Measurements from ENCODE around the gene NR1D2. TPM values are rescaled to one million over a fixed set of nuclear protein-coding genes. Genes with fewer than 3 reads are reported as not detected.
"Not testable (repeated sequence)": the region's sequence is repeated elsewhere in the genome, so short reads cannot be mapped to it uniquely, and the experiment has no call there.

Gene NR1D2
- total and polyA plus RNA-seq, 2 experiments from 2014 or later: 6.6 to 20.7 TPM

DNA sequence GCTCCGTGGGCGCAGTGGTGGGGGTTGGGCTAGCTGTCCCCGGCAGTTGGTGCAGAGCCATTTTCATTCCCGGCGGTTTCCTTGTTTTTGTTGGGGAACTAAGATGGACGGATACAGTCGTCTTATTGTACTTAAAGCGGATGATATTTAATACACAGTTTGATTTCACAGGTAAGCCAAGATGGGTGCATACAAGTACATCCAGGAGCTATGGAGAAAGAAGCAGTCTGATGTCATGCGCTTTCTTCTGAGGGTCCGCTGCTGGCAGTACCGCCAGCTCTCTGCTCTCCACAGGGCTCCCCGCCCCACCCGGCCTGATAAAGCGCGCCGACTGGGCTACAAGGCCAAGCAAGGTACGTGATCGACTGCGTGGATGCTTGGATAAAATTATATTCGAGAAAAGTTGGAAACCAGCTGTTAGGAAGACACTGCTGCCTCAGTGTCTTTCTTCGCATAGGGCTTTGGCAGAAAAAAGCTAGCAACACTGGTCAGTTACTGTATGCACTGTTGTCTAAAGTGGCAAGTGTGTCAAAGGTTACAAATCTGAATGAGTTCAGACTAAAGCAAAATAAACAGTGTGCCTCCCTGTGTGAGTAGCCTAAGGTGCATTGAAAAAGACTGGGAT is 27.3 kb upstream of the NR1D2 start:
- peak overlapping the region; percentile 91 for H3K4me3 ChIP-seq
- Mint-ChIP-seq H3K36me3 (ENCODE audit: low read depth) (peaks cover 49% of the 10 kb centered on the region), H3K4me1 (peaks cover 28% of the 10 kb centered on the region), H3K4me3 (peak overlapping the region; percentile 100), H3K27me3 (ENCODE audit: insufficient read depth, low read depth, poor library complexity) (peaks cover 22% of the 10 kb centered on the region), H3K27ac (peak overlapping the region; percentile 100)
- H3K36me3 ChIP-seq (ENCODE audit: insufficient read depth): peaks cover 21% of the 10 kb centered on the region
- peaks cover 57% of the 10 kb centered on the region for H3K79me2 ChIP-seq (replicated peaks; ENCODE audit: insufficient read depth)
- DNase-seq (ENCODE audit: low spot score): peak; percentile 73
- H3K9me3 Mint-ChIP-seq; H2AFZ ChIP-seq; ATAC-seq; H3K9me2 ChIP-seq (ENCODE audit: insufficient read depth): not testable (repeated sequence)
- peaks cover 14% of the 10 kb centered on the region for H4K20me1 ChIP-seq (replicated peaks; ENCODE audit: insufficient read depth)
- H3F3A ChIP-seq (replicated peaks; ENCODE audit: low read depth): peaks cover 23% of the 10 kb centered on the region
- H3K27ac ChIP-seq (ENCODE audit: low read depth): peak overlapping the region; percentile 91
- H3K4me2 ChIP-seq: peak overlapping the region; percentile 96
- peaks cover 10% of the 10 kb centered on the region for H3K27me3 ChIP-seq (ENCODE audit: insufficient read depth)
- H3K4me1 ChIP-seq (ENCODE audit: insufficient read depth): peaks cover 21% of the 10 kb centered on the region

DNA sequence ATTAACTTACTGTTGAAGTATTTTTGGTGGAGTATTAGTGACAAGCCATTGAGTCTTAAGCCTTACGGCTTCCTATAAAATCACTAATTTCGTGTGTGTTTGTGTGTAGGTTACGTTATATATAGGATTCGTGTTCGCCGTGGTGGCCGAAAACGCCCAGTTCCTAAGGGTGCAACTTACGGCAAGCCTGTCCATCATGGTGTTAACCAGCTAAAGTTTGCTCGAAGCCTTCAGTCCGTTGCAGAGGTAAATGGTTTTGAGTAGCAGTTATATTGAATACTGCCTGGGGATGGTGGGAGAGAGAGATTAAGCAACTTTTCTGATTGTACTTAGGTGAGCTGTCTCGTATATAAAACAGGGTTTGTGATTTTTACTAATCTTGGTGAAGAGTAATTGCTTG is 26.8 kb upstream of the NR1D2 start:
- ATAC-seq: not testable (repeated sequence)
- H3K4me1 Mint-ChIP-seq: peaks cover 28% of the 10 kb centered on the region

DNA sequence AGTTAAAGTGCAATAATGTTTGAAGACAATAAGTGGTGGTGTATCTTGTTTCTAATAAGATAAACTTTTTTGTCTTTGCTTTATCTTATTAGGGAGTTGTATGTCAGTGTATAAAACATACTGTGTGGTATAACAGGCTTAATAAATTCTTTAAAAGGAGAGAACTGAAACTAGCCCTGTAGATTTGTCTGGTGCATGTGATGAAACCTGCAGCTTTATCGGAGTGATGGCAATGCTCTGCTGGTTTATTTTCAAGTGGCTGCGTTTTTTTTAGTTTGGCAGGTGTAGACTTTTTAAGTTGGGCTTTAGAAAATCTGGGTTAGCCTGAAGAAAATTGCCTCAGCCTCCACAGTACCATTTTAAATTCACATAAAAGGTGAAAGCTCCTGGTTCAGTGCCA is 25.5 kb upstream of the NR1D2 start:
- Mint-ChIP-seq H3K27ac (no peak overlapping the region), H3K9me3 (no peaks in the 10 kb centered on the region), H3K36me3 (ENCODE audit: low read depth) (peaks cover 49% of the 10 kb centered on the region), H3K4me1 (peaks cover 34% of the 10 kb centered on the region), H3K4me3 (peak overlapping the region; percentile 100), H3K27me3 (ENCODE audit: insufficient read depth, low read depth, poor library complexity) (peaks cover 26% of the 10 kb centered on the region)
- Histone ChIP-seq H3K36me3 (ENCODE audit: insufficient read depth) (peaks cover 21% of the 10 kb centered on the region), H3K4me1 (ENCODE audit: insufficient read depth) (peaks cover 21% of the 10 kb centered on the region), H3K4me3 (no peak overlapping the region), H3K27ac (ENCODE audit: low read depth) (0 out of 2 replicates have a peak overlapping the region, but pooled peaks have one; percentile 28), H4K20me1 (replicated peaks; ENCODE audit: insufficient read depth) (peaks cover 14% of the 10 kb centered on the region), H3K9me2 (ENCODE audit: insufficient read depth) (no peaks in the 10 kb centered on the region), H2AFZ (no peak overlapping the region), H3K27me3 (ENCODE audit: insufficient read depth) (peaks cover 10% of the 10 kb centered on the region), H3K4me2 (peak overlapping the region; percentile 6; the same call in 1 of the 2 replicates), H3K79me2 (replicated peaks; ENCODE audit: insufficient read depth) (peaks cover 39% of the 10 kb centered on the region), H3F3A (replicated peaks; ENCODE audit: low read depth) (peaks cover 23% of the 10 kb centered on the region)
- no peak for TF ChIP-seq ZNF114 (CRISPR knock-in tag; IDR thresholded peaks at IDR 0.05)
- DNase-seq (ENCODE audit: low spot score): no peak
- no peak for ATAC-seq

More for the DNA sequence above, 26.8 kb upstream of the NR1D2 start:
- Histone ChIP-seq H3K4me1 (ENCODE audit: insufficient read depth) (peaks cover 21% of the 10 kb centered on the region), H4K20me1 (replicated peaks; ENCODE audit: insufficient read depth) (peaks cover 14% of the 10 kb centered on the region), H3K36me3 (ENCODE audit: insufficient read depth) (peaks cover 21% of the 10 kb centered on the region), H3K4me3 (peak overlapping the region; percentile 91), H3K79me2 (replicated peaks; ENCODE audit: insufficient read depth) (peaks cover 52% of the 10 kb centered on the region), H3K27ac (ENCODE audit: low read depth) (peak overlapping the region; percentile 91), H3K4me2 (peak overlapping the region; percentile 96), H3K27me3 (ENCODE audit: insufficient read depth) (peaks cover 10% of the 10 kb centered on the region), H3F3A (replicated peaks; ENCODE audit: low read depth) (peaks cover 23% of the 10 kb centered on the region)
- Mint-ChIP-seq H3K27me3 (ENCODE audit: insufficient read depth, low read depth, poor library complexity) (peaks cover 26% of the 10 kb centered on the region), H3K4me3 (peak overlapping the region; percentile 100), H3K27ac (peak overlapping the region; percentile 100), H3K36me3 (ENCODE audit: low read depth) (peaks cover 49% of the 10 kb centered on the region)
- H3K9me2 ChIP-seq (ENCODE audit: insufficient read depth); DNase-seq (ENCODE audit: low spot score); H3K9me3 Mint-ChIP-seq; H2AFZ ChIP-seq: not testable (repeated sequence)

- Histone ChIP-seq H3K27ac (ENCODE audit: low read depth) (peak overlapping the region; percentile 28; the same call in 1 of the 2 replicates), H3F3A (replicated peaks; ENCODE audit: low read depth) (peaks cover 23% of the 10 kb centered on the region), H3K27me3 (ENCODE audit: insufficient read depth) (peaks cover 10% of the 10 kb centered on the region), H2AFZ (no peak overlapping the region), H3K4me3 (no peak overlapping the region), H3K79me2 (replicated peaks; ENCODE audit: insufficient read depth) (peaks cover 33% of the 10 kb centered on the region), H4K20me1 (replicated peaks; ENCODE audit: insufficient read depth) (peaks cover 14% of the 10 kb centered on the region), H3K4me2 (0 out of 2 replicates have a peak overlapping the region, but pooled peaks have one; percentile 6), H3K9me2 (ENCODE audit: insufficient read depth) (no peaks in the 10 kb centered on the region), H3K36me3 (ENCODE audit: insufficient read depth) (peaks cover 21% of the 10 kb centered on the region), H3K4me1 (ENCODE audit: insufficient read depth) (peaks cover 18% of the 10 kb centered on the region)
- no peak for ATAC-seq
- Mint-ChIP-seq H3K4me3 (peak overlapping the region; percentile 100), H3K27ac (peak overlapping the region; percentile 53; the same call in 1 of the 2 replicates), H3K4me1 (peaks cover 29% of the 10 kb centered on the region), H3K27me3 (ENCODE audit: insufficient read depth, low read depth, poor library complexity) (peaks cover 28% of the 10 kb centered on the region), H3K9me3 (no peaks in the 10 kb centered on the region), H3K36me3 (ENCODE audit: low read depth) (peaks cover 49% of the 10 kb centered on the region)
- no peak for DNase-seq (ENCODE audit: low spot score)
- TF ChIP-seq NANOG (IDR thresholded peaks at IDR 0.05; ENCODE audit: borderline replicate concordance) (no peak), POLR2AphosphoS5 (IDR thresholded peaks at IDR 0.05; ENCODE audit: low read depth) (peak; percentile 8)
Observed at GRCh38 chr3:23920151-23920655, 24.9 kb upstream of the NR1D2 start.
